K562 (cell line): ENCODE data around the gene TSPOAP1. TPM values are rescaled to one million over a fixed set of nuclear protein-coding genes. Genes with fewer than 3 reads are reported as not detected.

Source experiments
- BCL6 ChIP-seq: fragments of 250-450 bp; sonication (Bioruptor Pico); IDR thresholded peaks from 2 replicates; pipeline ENCODE4 v1.4.0; 2020
- BRD9 ChIP-seq: fragments of 450-650 bp; IDR thresholded peaks from 2 replicates; pipeline ENCODE4 v1.6.1; 2018; ENCODE audit warnings: low read depth; ENCODE audit not compliant: partially characterized antibody
- CCNT2 ChIP-seq: IDR thresholded peaks from 2 replicates; pipeline ENCODE4 v1.6.1; 2011; ENCODE audit warnings: borderline replicate concordance, low read depth, mild to moderate bottlenecking, moderate library complexity, mixed read lengths, low read length; ENCODE audit not compliant: insufficient read length; ENCODE audit errors: extremely low read depth
- ERF ChIP-seq: fragments of 450-650 bp; formaldehyde crosslinking; IDR thresholded peaks from 2 replicates; pipeline ENCODE4 v1.4.0; 2020; ENCODE audit warnings: mild to moderate bottlenecking, mixed read lengths
- GABPA ChIP-seq: fragments of 200-800 bp; sonication (Bioruptor generic); conservative IDR thresholded peaks from 2 replicates; pipeline ENCODE4 v1.6.1; 2016; ENCODE audit warnings: low read depth, missing genetic modification characterization, missing compliant biosample characterization
- KLF6 ChIP-seq: fragments of 250-450 bp; sonication (Bioruptor Pico); IDR thresholded peaks from 2 replicates; pipeline ENCODE4 v1.4.0; 2020; ENCODE audit warnings: mild to moderate bottlenecking, moderate library complexity, borderline replicate concordance
- MYC ChIP-seq, 2 experiments: fragments of 250-450 bp in 1 of 2; sonication (Bioruptor Pico) in 1 of 2; IDR thresholded peaks; 2 replicates each; pipeline versions ENCODE4 v1.5.1 to v1.6.1; 2012 to 2021; ENCODE audit warnings: low read depth in 2 of 2, borderline replicate concordance in 1 of 2, improper control_type of control experiment in 1 of 2, low read length in 1 of 2, mild to moderate bottlenecking in 1 of 2, moderate library complexity in 1 of 2
- PURB ChIP-seq: sonication (generic); formaldehyde crosslinking; IDR thresholded peaks from 2 replicates; pipeline ENCODE4 v1.9.0; 2021; ENCODE audit warnings: low read depth, mild to moderate bottlenecking, missing genetic modification reagents
- RB1 ChIP-seq: fragments of 450-650 bp; IDR thresholded peaks from 2 replicates; pipeline ENCODE4 v1.6.1; 2017; ENCODE audit warnings: low read depth, mild to moderate bottlenecking
- SMARCA4 ChIP-seq: fragments of 450-650 bp; IDR thresholded peaks from 2 replicates; pipeline ENCODE4 v1.6.1; 2016
- ZKSCAN8 ChIP-seq: fragments of 200-800 bp; sonication (Bioruptor generic); IDR thresholded peaks from 2 replicates; pipeline ENCODE4 v1.6.1; 2016; ENCODE audit warnings: missing genetic modification characterization, missing compliant biosample characterization
- ZNF347 ChIP-seq: fragments of 450-650 bp; formaldehyde crosslinking; IDR thresholded peaks from 2 replicates; pipeline ENCODE4 v1.4.0; 2020; ENCODE audit warnings: low read depth, mild to moderate bottlenecking, moderate library complexity
- ZNF436 ChIP-seq: fragments of 250-450, 450-650 bp; sonication (Bioruptor Pico); formaldehyde crosslinking; IDR thresholded peaks from 2 replicates; pipeline ENCODE4 v1.7.0; 2020; ENCODE audit warnings: mild to moderate bottlenecking
- ZNF830 ChIP-seq: fragments of 250-450 bp; sonication (Bioruptor Pico); IDR thresholded peaks from 2 replicates; pipeline ENCODE4 v1.5.0; 2021; ENCODE audit warnings: mild to moderate bottlenecking
- polyA plus RNA-seq, 8 experiments: library from polyadenylated mRNA; depleted of rRNA in 4 of 8; stranded (reverse) in 5 of 8; unstranded in 3 of 8; fragments of >200 nt; fragmentation: Nextera tagmentation in 2 of 8; fragmentation: Illumina TruSeq in 1 of 8; extraction: Ambion mirVana in 2 of 8; extraction: Trizol in 1 of 8; gene quantifications; 2 replicates each; pipeline versions ENCODE4 v1.2.1 to v1.2.3, GENCODE V29; 2011 to 2014; ENCODE audit warnings: inconsistent platforms in 1 of 8, missing spikeins in 1 of 8
- total RNA-seq, 7 experiments: library from RNA; depleted of rRNA in 6 of 7; stranded (reverse); fragments of >200 nt in 6 of 7; fragmentation: Illumina TruSeq in 2 of 7; extraction: Trizol in 2 of 7; gene quantifications; 2 replicates each; pipeline versions ENCODE4 v1.2.1 to v1.2.3, GENCODE V29; 2011 to 2021; ENCODE audit warnings: low replicate concordance in 1 of 7
- TF ChIP-seq, protein P1 (sequence below): IDR thresholded peaks from 2 replicates; pipeline ENCODE4 v1.6.1; 2011; ENCODE audit warnings: borderline replicate concordance, low read depth, mild to moderate bottlenecking, moderate library complexity, low read length; ENCODE audit not compliant: insufficient read depth, poor library complexity, severe bottlenecking
- TF ChIP-seq, protein P2 (sequence below), 2 experiments: fragments of 450-650 bp; IDR thresholded peaks; 2 replicates each; pipeline ENCODE4 v1.6.1; 2018; ENCODE audit warnings: mild to moderate bottlenecking in 2 of 2, low read depth in 1 of 2; ENCODE audit not compliant: partially characterized antibody in 2 of 2
- TF ChIP-seq, protein P3 (sequence below): fragments of 250-450 bp; sonication (Bioruptor Pico); IDR thresholded peaks from 2 replicates; pipeline ENCODE4 v1.9.0; 2021; ENCODE audit warnings: mild to moderate bottlenecking
- TF ChIP-seq, protein P4 (sequence below): fragments of 250-450 bp; sonication (Bioruptor Pico); IDR thresholded peaks from 2 replicates; pipeline ENCODE4 v1.8.0; 2021; ENCODE audit warnings: mild to moderate bottlenecking, moderate library complexity
- TF ChIP-seq, protein P5 (sequence below): sonication (generic); formaldehyde crosslinking; IDR thresholded peaks from 2 replicates; pipeline ENCODE4 v1.9.0; 2022; ENCODE audit warnings: mild to moderate bottlenecking, missing genetic modification reagents

Gene TSPOAP1
- total and polyA plus RNA-seq, 9 of the 15 experiments (the other 6 are each of a cell fraction or from before 2014, with no cell fraction given) = 0.87 to 3.9 (median 1.8) TPM; not detected in 2

DNA sequence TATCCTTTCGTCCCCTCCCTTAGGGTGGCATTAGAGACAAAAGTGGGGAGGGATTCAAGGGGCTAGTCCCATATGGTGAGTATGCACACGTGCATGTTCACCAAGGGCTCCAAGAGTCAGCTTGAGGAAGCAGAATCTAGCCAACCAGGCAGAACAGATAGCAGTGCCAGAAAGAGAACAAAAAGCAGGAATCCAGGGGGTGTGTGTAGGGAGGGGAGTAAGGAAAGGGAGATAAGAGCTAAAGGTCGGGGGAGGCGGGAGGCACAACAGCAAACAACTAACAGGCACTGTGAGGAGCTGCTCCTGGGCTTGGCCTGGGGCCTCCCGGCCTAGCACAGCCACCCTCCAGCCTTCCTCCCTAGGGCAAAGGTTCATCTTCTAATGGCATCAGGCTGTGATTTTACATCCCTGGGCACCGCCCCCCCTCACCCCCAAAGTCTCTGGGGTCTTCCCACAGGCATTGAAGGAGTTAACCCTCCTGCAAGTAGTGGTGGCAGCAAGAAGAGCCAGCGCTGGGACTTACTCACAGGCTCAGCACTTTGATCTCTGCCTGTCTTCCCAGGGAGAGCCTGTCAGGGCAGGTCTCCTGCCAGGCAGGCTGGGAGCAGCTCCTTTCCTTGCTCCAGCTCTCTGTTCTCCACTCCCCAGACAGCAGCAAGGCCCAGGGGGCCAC lies 35.8 kb upstream of the TSPOAP1 start (continued):
- TF ChIP-seq BCL6 (no peak), SMARCA4 (peak; percentile 95), BRD9 (peak; percentile 81), RB1 (no peak), GABPA (tag) (no peak), KLF6 (CRISPR knock-in tag) (no peak), ZNF830 (no peak), PURB (CRISPR knock-in tag) (no peak), MYC (IDR thresholded peaks at IDR 0.05; ENCODE audit: low read depth, low read length) (peak; percentile 46; the same call in 1 of the 2 replicates), MYC (CRISPR knock-in tag; IDR thresholded peaks at IDR 0.05; ENCODE audit: borderline replicate concordance, low read depth) (no peak), ZNF347 (CRISPR knock-in tag) (no peak), ZNF436 (CRISPR knock-in tag) (no peak), CCNT2 (peak; percentile 53), ZKSCAN8 (no peak), ERF (CRISPR knock-in tag) (no peak)
- TF ChIP-seq, protein P1, sequence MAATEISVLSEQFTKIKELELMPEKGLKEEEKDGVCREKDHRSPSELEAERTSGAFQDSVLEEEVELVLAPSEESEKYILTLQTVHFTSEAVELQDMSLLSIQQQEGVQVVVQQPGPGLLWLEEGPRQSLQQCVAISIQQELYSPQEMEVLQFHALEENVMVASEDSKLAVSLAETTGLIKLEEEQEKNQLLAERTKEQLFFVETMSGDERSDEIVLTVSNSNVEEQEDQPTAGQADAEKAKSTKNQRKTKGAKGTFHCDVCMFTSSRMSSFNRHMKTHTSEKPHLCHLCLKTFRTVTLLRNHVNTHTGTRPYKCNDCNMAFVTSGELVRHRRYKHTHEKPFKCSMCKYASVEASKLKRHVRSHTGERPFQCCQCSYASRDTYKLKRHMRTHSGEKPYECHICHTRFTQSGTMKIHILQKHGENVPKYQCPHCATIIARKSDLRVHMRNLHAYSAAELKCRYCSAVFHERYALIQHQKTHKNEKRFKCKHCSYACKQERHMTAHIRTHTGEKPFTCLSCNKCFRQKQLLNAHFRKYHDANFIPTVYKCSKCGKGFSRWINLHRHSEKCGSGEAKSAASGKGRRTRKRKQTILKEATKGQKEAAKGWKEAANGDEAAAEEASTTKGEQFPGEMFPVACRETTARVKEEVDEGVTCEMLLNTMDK = no peak
- TF ChIP-seq, protein P2, sequence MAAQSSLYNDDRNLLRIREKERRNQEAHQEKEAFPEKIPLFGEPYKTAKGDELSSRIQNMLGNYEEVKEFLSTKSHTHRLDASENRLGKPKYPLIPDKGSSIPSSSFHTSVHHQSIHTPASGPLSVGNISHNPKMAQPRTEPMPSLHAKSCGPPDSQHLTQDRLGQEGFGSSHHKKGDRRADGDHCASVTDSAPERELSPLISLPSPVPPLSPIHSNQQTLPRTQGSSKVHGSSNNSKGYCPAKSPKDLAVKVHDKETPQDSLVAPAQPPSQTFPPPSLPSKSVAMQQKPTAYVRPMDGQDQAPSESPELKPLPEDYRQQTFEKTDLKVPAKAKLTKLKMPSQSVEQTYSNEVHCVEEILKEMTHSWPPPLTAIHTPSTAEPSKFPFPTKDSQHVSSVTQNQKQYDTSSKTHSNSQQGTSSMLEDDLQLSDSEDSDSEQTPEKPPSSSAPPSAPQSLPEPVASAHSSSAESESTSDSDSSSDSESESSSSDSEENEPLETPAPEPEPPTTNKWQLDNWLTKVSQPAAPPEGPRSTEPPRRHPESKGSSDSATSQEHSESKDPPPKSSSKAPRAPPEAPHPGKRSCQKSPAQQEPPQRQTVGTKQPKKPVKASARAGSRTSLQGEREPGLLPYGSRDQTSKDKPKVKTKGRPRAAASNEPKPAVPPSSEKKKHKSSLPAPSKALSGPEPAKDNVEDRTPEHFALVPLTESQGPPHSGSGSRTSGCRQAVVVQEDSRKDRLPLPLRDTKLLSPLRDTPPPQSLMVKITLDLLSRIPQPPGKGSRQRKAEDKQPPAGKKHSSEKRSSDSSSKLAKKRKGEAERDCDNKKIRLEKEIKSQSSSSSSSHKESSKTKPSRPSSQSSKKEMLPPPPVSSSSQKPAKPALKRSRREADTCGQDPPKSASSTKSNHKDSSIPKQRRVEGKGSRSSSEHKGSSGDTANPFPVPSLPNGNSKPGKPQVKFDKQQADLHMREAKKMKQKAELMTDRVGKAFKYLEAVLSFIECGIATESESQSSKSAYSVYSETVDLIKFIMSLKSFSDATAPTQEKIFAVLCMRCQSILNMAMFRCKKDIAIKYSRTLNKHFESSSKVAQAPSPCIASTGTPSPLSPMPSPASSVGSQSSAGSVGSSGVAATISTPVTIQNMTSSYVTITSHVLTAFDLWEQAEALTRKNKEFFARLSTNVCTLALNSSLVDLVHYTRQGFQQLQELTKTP (IDR thresholded peaks at IDR 0.05; ENCODE audit: low read depth in 1 of 2, partially characterized antibody in 2 of 2) = peak in 1 of 2 experiments; percentile 62
- TF ChIP-seq, protein P3, sequence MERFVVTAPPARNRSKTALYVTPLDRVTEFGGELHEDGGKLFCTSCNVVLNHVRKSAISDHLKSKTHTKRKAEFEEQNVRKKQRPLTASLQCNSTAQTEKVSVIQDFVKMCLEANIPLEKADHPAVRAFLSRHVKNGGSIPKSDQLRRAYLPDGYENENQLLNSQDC = no peak
- TF ChIP-seq, protein P4, sequence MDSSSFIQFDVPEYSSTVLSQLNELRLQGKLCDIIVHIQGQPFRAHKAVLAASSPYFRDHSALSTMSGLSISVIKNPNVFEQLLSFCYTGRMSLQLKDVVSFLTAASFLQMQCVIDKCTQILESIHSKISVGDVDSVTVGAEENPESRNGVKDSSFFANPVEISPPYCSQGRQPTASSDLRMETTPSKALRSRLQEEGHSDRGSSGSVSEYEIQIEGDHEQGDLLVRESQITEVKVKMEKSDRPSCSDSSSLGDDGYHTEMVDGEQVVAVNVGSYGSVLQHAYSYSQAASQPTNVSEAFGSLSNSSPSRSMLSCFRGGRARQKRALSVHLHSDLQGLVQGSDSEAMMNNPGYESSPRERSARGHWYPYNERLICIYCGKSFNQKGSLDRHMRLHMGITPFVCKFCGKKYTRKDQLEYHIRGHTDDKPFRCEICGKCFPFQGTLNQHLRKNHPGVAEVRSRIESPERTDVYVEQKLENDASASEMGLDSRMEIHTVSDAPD (CRISPR knock-in tag) = no peak
- TF ChIP-seq, protein P5, sequence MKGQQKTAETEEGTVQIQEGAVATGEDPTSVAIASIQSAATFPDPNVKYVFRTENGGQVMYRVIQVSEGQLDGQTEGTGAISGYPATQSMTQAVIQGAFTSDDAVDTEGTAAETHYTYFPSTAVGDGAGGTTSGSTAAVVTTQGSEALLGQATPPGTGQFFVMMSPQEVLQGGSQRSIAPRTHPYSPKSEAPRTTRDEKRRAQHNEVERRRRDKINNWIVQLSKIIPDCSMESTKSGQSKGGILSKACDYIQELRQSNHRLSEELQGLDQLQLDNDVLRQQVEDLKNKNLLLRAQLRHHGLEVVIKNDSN (CRISPR knock-in tag) = no peak
